Natural killer cell (primary cell): ENCODE data around the gene DNPH1. TPM values are rescaled to one million over a fixed set of nuclear protein-coding genes. Genes with fewer than 3 reads are reported as not detected.

ENCODE experiments used
- ATAC-seq, 3 donors: fragments of 150-1000 bp in 2 of 3; fragments of 200-7000 bp in 1 of 3; cut with Tn5 transposase; 1 replicate in 1 of 3; 2 replicates in 2 of 3; pipeline ENCODE4 v1.10.0; 2021; ENCODE audit warnings: mild to moderate bottlenecking in 2 of 3, moderate library complexity in 2 of 3
- DNase-seq, 2 donors: peaks; one replicate each; pipeline versions ENCODE4 v3.0.0 to v3.0.0-alpha.2; 2013 to 2021; ENCODE audit warnings: mixed read lengths in 1 of 2
- H3K27ac ChIP-seq: one replicate; pipeline ENCODE4 v1.5.1; 2013; ENCODE audit warnings: mild to moderate bottlenecking, low read length
- H3K27me3 ChIP-seq: one replicate; pipeline ENCODE4 v1.6.1; 2013; ENCODE audit warnings: low read length; ENCODE audit not compliant: control insufficient read depth, insufficient read depth
- H3K36me3 ChIP-seq: one replicate; pipeline ENCODE4 v1.6.1; 2013; ENCODE audit warnings: low read length; ENCODE audit not compliant: control insufficient read depth, insufficient read depth
- H3K4me1 ChIP-seq: one replicate; pipeline ENCODE4 v1.6.1; 2013; ENCODE audit warnings: low read length; ENCODE audit not compliant: control insufficient read depth, insufficient read depth
- H3K4me3 ChIP-seq: one replicate; pipeline ENCODE4 v1.5.1; 2013; ENCODE audit warnings: low read length
- H3K9me3 ChIP-seq: one replicate; pipeline ENCODE4 v1.6.1; 2013; ENCODE audit warnings: low read length; ENCODE audit not compliant: control insufficient read depth, insufficient read depth
- H3K27ac Mint-ChIP-seq, 2 donors: one replicate each; pipeline ENCODE4 v1.8.0; 2022; ENCODE audit warnings: mild to moderate bottlenecking in 2 of 2, mixed read lengths in 2 of 2, moderate library complexity in 1 of 2
- H3K27me3 Mint-ChIP-seq, 2 donors: one replicate each; pipeline ENCODE4 v1.8.0; 2022; ENCODE audit warnings: low read depth in 2 of 2, mixed read lengths in 2 of 2
- H3K36me3 Mint-ChIP-seq: one replicate; pipeline ENCODE4 v1.8.0; 2022; ENCODE audit warnings: mixed read lengths
- H3K4me1 Mint-ChIP-seq, 2 donors: one replicate each; pipeline ENCODE4 v1.8.0; 2022; ENCODE audit warnings: mixed read lengths in 2 of 2
- H3K4me3 Mint-ChIP-seq: one replicate; pipeline ENCODE4 v1.8.0; 2022; ENCODE audit warnings: mild to moderate bottlenecking, moderate library complexity, mixed read lengths
- H3K9me3 Mint-ChIP-seq, 2 donors: one replicate each; pipeline ENCODE4 v1.8.0; 2022; ENCODE audit warnings: mixed read lengths in 2 of 2
- CTCF ChIP-seq: fragments of 200-600 bp; IDR thresholded peaks from one replicate; pipeline ENCODE4 v1.8.0; 2022; ENCODE audit warnings: antibody characterized with exemption
- WGBS: methylation state at CpG from one replicate; pipeline ENCODE4 v1.1.7; 2013; ENCODE audit warnings: missing lambda C conversion rate; ENCODE audit not compliant: insufficient coverage; 5-methylcytosine and 5-hydroxymethylcytosine counted together
- intact Hi-C: fragments of 100-400 bp; cut with micrococcal nuclease; formaldehyde crosslinking; loops from one replicate; pipeline ENCODE4 v1.14.2; 2022
- total RNA-seq, 4 donors: library from RNA; stranded (reverse); fragments of 120-200 nt in 1 of 4; gene quantifications; one replicate each; pipeline versions ENCODE4 v1.2.3 to v1.2.4, GENCODE V29; 2013 to 2022

The DNPH1 gene
- total RNA-seq, 3 donors from 2014 or later (not counting 1 experiment from before 2014, with no cell fraction given) = 6.1 to 10.2 (median 8.0) TPM

GRCh38 chr6:43193929-43194328 lies 35.4 kb downstream of the DNPH1 start:
- Mint-ChIP-seq H3K4me3 (no peak overlapping the region), H3K36me3 (peaks cover 10% of the 10 kb centered on the region), H3K27ac (no peak overlapping the region), H3K4me1 (peaks cover 0 to 5% of the 10 kb centered on the region in 2 donors), H3K27me3 (no peaks in the 10 kb centered on the region), H3K9me3 (no peaks in the 10 kb centered on the region)
- intact Hi-C loops = no loop called here
- Histone ChIP-seq H3K27ac (no peak overlapping the region), H3K36me3 (peaks cover 39% of the 10 kb centered on the region), H3K4me1 (no peaks in the 10 kb centered on the region), H3K9me3 (no peaks in the 10 kb centered on the region), H3K27me3 (no peaks in the 10 kb centered on the region), H3K4me3 (no peak overlapping the region)
- TF ChIP-seq CTCF = no peak
- DNase-seq = no peak
- WGBS = 99% methylated on average over 5 of the region's 5 CpGs
- no peak for ATAC-seq

- Mint-ChIP-seq H3K36me3 (peaks cover 10% of the 10 kb centered on the region), H3K4me3 (no peak overlapping the region), H3K9me3 (no peaks in the 10 kb centered on the region), H3K4me1 (peaks cover 5% of the 10 kb centered on the region in 2 donors), H3K27me3 (no peaks in the 10 kb centered on the region), H3K27ac (peak overlapping the region in 1 of 2 donors; percentile 15)
- H3K36me3 ChIP-seq = peaks cover 46% of the 10 kb centered on the region
- WGBS = 98% methylated on average over 9 of the region's 9 CpGs
- H3K27me3 ChIP-seq = no peaks in the 10 kb centered on the region
- ATAC-seq = no peak
- H3K4me1 ChIP-seq = no peaks in the 10 kb centered on the region
- H3K9me3 ChIP-seq = no peaks in the 10 kb centered on the region
- H3K27ac ChIP-seq = no peak overlapping the region
- no peak overlapping the region for H3K4me3 ChIP-seq
- TF ChIP-seq CTCF = no peak
- DNase-seq = no peak
- intact Hi-C loops = no loop called here
These were observed 36.4 kb downstream of the DNPH1 start for GRCh38 chr6:43192911-43193310.

- DNase-seq = no peak
- Mint-ChIP-seq H3K9me3 (no peaks in the 10 kb centered on the region), H3K4me1 (peaks cover 15 to 16% of the 10 kb centered on the region in 2 donors), H3K4me3 (no peak overlapping the region), H3K36me3 (no peaks in the 10 kb centered on the region), H3K27me3 (no peaks in the 10 kb centered on the region), H3K27ac (no peak overlapping the region)
- ATAC-seq = no peak
- no peak for TF ChIP-seq CTCF
- H3K9me3 ChIP-seq = no peaks in the 10 kb centered on the region
- WGBS = 98% methylated on average over 5 of the region's 6 CpGs
- H3K27ac ChIP-seq = no peak overlapping the region
- H3K4me1 ChIP-seq = no peaks in the 10 kb centered on the region
- H3K27me3 ChIP-seq = no peaks in the 10 kb centered on the region
- H3K36me3 ChIP-seq = peaks cover 52% of the 10 kb centered on the region
- H3K4me3 ChIP-seq = no peak overlapping the region
- intact Hi-C loops = no loop called here
These were observed 39.4 kb downstream of the DNPH1 start for GRCh38 chr6:43189776-43190304.

GRCh38 chr6:43188426-43188825 lies 40.9 kb downstream of the DNPH1 start:
- H3K4me1 ChIP-seq = peaks cover 2% of the 10 kb centered on the region
- H3K4me1 Mint-ChIP-seq = peaks cover 29 to 30% of the 10 kb centered on the region in 2 donors
- no peak overlapping the region for H3K4me3 ChIP-seq
- intact Hi-C loops = no loop called here
- no peak overlapping the region for H3K27ac ChIP-seq
- 97% methylated on average over 10 of the region's 10 CpGs for WGBS
- peaks cover 48% of the 10 kb centered on the region for H3K36me3 ChIP-seq
- H3K36me3 Mint-ChIP-seq = no peaks in the 10 kb centered on the region
- DNase-seq = no peak
- no peaks in the 10 kb centered on the region for H3K9me3 ChIP-seq
- no peak overlapping the region for H3K4me3 Mint-ChIP-seq
- H3K27me3 ChIP-seq = no peaks in the 10 kb centered on the region
- no peak for ATAC-seq
- TF ChIP-seq CTCF = no peak
- H3K9me3 Mint-ChIP-seq = no peaks in the 10 kb centered on the region
- no peaks in the 10 kb centered on the region for H3K27me3 Mint-ChIP-seq
- no peak overlapping the region for H3K27ac Mint-ChIP-seq
